Panc1 (cell line): ENCODE data around the gene NCBP2L. TPM values are rescaled to one million over a fixed set of nuclear protein-coding genes. Genes with fewer than 3 reads are reported as not detected.

ENCODE experiments used
- ATAC-seq: fragments of 200-7000 bp; cut with Tn5 transposase; 2 replicates; pipeline ENCODE4 v1.9.1; 2020; ENCODE audit warnings: mild to moderate bottlenecking, moderate library complexity
- BruUV-seq: library from RNA; stranded (reverse); fragments of 400-500 nt; replicated peaks from 2 replicates; lab custom pipeline; 2021; lab: Mats Ljungman, UMichigan
- CTCF ChIA-PET: fragments of 300-600 bp; sonication (Branson Sonifier 250); formaldehyde crosslinking; loops from one replicate; lab custom pipeline; 2022; ENCODE audit warnings: antibody characterized with exemption; lab: Charles Lee
- POLR2A ChIA-PET: fragments of 300-600 bp; sonication (Branson Sonifier 250); formaldehyde crosslinking; loops from one replicate; lab custom pipeline; 2022; ENCODE audit warnings: antibody characterized with exemption; lab: Charles Lee
- DNase-seq: peaks from one replicate; pipeline ENCODE4 v3.0.0-alpha.2; 2010; ENCODE audit warnings: low read depth, low spot score
- H3K27ac ChIP-seq: 2 replicates; pipeline ENCODE4 v1.5.1; 2011; ENCODE audit warnings: mild to moderate bottlenecking, low read length, inconsistent platforms
- H3K27me3 ChIP-seq: fragments of 200-500 bp; sonication (Bioruptor generic); 2 replicates; pipeline ENCODE4 v1.6.0; 2014; ENCODE audit warnings: low read length, inconsistent platforms; ENCODE audit not compliant: control insufficient read depth, insufficient read depth
- H3K36me3 ChIP-seq: fragments of 200-500 bp; sonication (Bioruptor generic); 2 replicates; pipeline ENCODE4 v1.5.1; 2014; ENCODE audit warnings: inconsistent platforms, mild to moderate bottlenecking, low read length, moderate library complexity; ENCODE audit not compliant: control insufficient read depth, insufficient read depth
- H3K4me1 ChIP-seq: 2 replicates; pipeline ENCODE4 v1.5.1; 2011; ENCODE audit warnings: inconsistent platforms, mild to moderate bottlenecking, low read length, moderate library complexity; ENCODE audit not compliant: control insufficient read depth, insufficient read depth
- H3K4me3 ChIP-seq, 2 experiments: 2 replicates each; pipeline ENCODE4 v1.5.1; 2011 to 2012; ENCODE audit warnings: low read depth in 2 of 2, low read length in 2 of 2, mild to moderate bottlenecking in 2 of 2, inconsistent platforms in 1 of 2, moderate library complexity in 1 of 2
- H3K9me3 ChIP-seq: fragments of 200-500 bp; sonication (Bioruptor generic); 2 replicates; pipeline ENCODE4 v1.5.1; 2014; ENCODE audit warnings: low read depth, mild to moderate bottlenecking, inconsistent platforms, low read length, moderate library complexity; ENCODE audit not compliant: control insufficient read depth, insufficient read depth
- CTCF ChIP-seq: fragments of 450-650 bp; IDR thresholded peaks from 2 replicates; pipeline ENCODE4 v1.5.1; 2017; ENCODE audit warnings: mild to moderate bottlenecking
- POLR2AphosphoS5 ChIP-seq: IDR thresholded peaks from 2 replicates; pipeline ENCODE4 v1.6.1; 2012; ENCODE audit warnings: mild to moderate bottlenecking, low read depth, low read length, moderate library complexity
- REST ChIP-seq, 2 experiments: IDR thresholded peaks; 2 replicates each; pipeline ENCODE4 v1.6.1; 2011 to 2012; ENCODE audit warnings: low read depth in 2 of 2, control low read depth in 1 of 2, low read length in 1 of 2, mild to moderate bottlenecking in 1 of 2, moderate library complexity in 1 of 2; ENCODE audit not compliant: insufficient read depth in 1 of 2
- SIN3A ChIP-seq: IDR thresholded peaks from 2 replicates; pipeline ENCODE4 v1.6.1; 2012; ENCODE audit warnings: low read depth, mild to moderate bottlenecking, low read length, moderate library complexity, borderline replicate concordance; ENCODE audit not compliant: insufficient read depth
- TCF7L2 ChIP-seq: IDR thresholded peaks from 2 replicates; pipeline ENCODE4 v1.6.1; 2011; ENCODE audit warnings: mild to moderate bottlenecking, low read depth, low read length, inconsistent platforms
- in situ Hi-C: cut with HindIII; loops from 2 replicates; pipeline ENCODE4 v1.10.0; 2016; ENCODE audit warnings: low sequenced_read_pairs, low pct_unique_long_range_greater_than_20kb
- intact Hi-C: fragments of 100-400 bp; cut with micrococcal nuclease; formaldehyde crosslinking; loops from one replicate; pipeline ENCODE4 v1.10.0; 2022; ENCODE audit not compliant: unreplicated experiment
- total RNA-seq: library from RNA; stranded (reverse); gene quantifications from one replicate; pipeline ENCODE4 v1.2.1, GENCODE V29; 2021; ENCODE audit not compliant: unreplicated experiment

The NCBP2L gene
- total RNA-seq, 1 experiment from 2014 or later = not detected

- Histone ChIP-seq H3K36me3 (no peaks in the 10 kb centered on the region), H3K4me3 (no peak overlapping the region), H3K27me3 (no peaks in the 10 kb centered on the region), H3K4me1 (no peaks in the 10 kb centered on the region), H3K27ac (no peak overlapping the region), H3K9me3 (no peaks in the 10 kb centered on the region)
- ATAC-seq = no peak
- ChIA-PET CTCF (interaction anchor here (0.6 kb wide), 1 partner anchor 290 kb away, joined by 4 read pairs; no protein-coding TSS in a partner anchor), POLR2A (no interaction called here)
- TF ChIP-seq REST (IDR thresholded peaks at IDR 0.05; ENCODE audit: insufficient read depth in 1 of 2, low read depth in 2 of 2, low read length in 1 of 2) (no peak), TCF7L2 (no peak), CTCF (no peak), SIN3A (no peak), POLR2AphosphoS5 (no peak)
- in situ Hi-C loops = no loop called here
- DNase-seq = no peak
- intact Hi-C loops = no loop called here
- BruUV-seq = no TSS peak
Observed at GRCh38 chrX:107750861-107751445, 26.6 kb upstream of the NCBP2L start.

GRCh38 chrX:107752043-107752442, 25.5 kb upstream of the NCBP2L start:
- Histone ChIP-seq H3K4me3 (no peak overlapping the region), H3K9me3 (no peaks in the 10 kb centered on the region), H3K36me3 (no peaks in the 10 kb centered on the region), H3K27ac (no peak overlapping the region), H3K27me3 (no peaks in the 10 kb centered on the region), H3K4me1 (no peaks in the 10 kb centered on the region)
- ChIA-PET POLR2A (interaction anchor here (0.5 kb wide), 1 partner anchor 533 kb away, joined by 4 read pairs; no protein-coding TSS in a partner anchor), CTCF (no interaction called here)
- DNase-seq = no peak
- TF ChIP-seq REST (IDR thresholded peaks at IDR 0.05; ENCODE audit: insufficient read depth in 1 of 2, low read depth in 2 of 2, low read length in 1 of 2) = no peak
- TF ChIP-seq POLR2AphosphoS5 = no peak
- TF ChIP-seq SIN3A = no peak
- TF ChIP-seq CTCF = no peak
- no peak for TF ChIP-seq TCF7L2
- ATAC-seq = no peak
- intact Hi-C loops (no loop called here), in situ Hi-C loops (no loop called here)
- no TSS peak for BruUV-seq
